Prostate gland (tissue), 2 donors: Measurements from ENCODE around the gene ITSN1.

Experiments used
- CTCF ChIP-seq, 4 experiments: fragments of 200-600 bp in 2 of 4; fragments of 450-650 bp in 2 of 4; sonication (generic) in 2 of 4; IDR thresholded peaks; 1 replicate in 3 of 4; 2 replicates in 1 of 4; pipeline ENCODE4 v1.5.1; 2016 to 2019; ENCODE audit warnings: antibody characterized with exemption in 4 of 4, mild to moderate bottlenecking in 2 of 4, moderate library complexity in 2 of 4
- POLR2A ChIP-seq: fragments of 450-650 bp; IDR thresholded peaks from one replicate; pipeline ENCODE4 v1.6.1; 2016; ENCODE audit warnings: antibody characterized with exemption, mild to moderate bottlenecking

GRCh38 chr21:33767960-33768359, 125.7 kb downstream of the ITSN1 start:
- TF ChIP-seq POLR2A (no peak), CTCF (IDR thresholded peaks at IDR 0.05) (no peak)
